Panc1 (cell line): ENCODE results near the gene ZNF714. TPM values are rescaled to one million over a fixed set of nuclear protein-coding genes. Genes with fewer than 3 reads are reported as not detected.

ENCODE experiments used
- ATAC-seq: fragments of 200-7000 bp; cut with Tn5 transposase; 2 replicates; pipeline ENCODE4 v1.9.1; 2020; ENCODE audit warnings: mild to moderate bottlenecking, moderate library complexity
- BruUV-seq: library from RNA; stranded (reverse); fragments of 400-500 nt; replicated peaks from 2 replicates; lab custom pipeline; 2021; lab: Mats Ljungman, UMichigan
- CTCF ChIA-PET: fragments of 300-600 bp; sonication (Branson Sonifier 250); formaldehyde crosslinking; loops from one replicate; lab custom pipeline; 2022; ENCODE audit warnings: antibody characterized with exemption; lab: Charles Lee
- POLR2A ChIA-PET: fragments of 300-600 bp; sonication (Branson Sonifier 250); formaldehyde crosslinking; loops from one replicate; lab custom pipeline; 2022; ENCODE audit warnings: antibody characterized with exemption; lab: Charles Lee
- DNase-seq: peaks from one replicate; pipeline ENCODE4 v3.0.0-alpha.2; 2010; ENCODE audit warnings: low read depth, low spot score
- H3K27ac ChIP-seq: 2 replicates; pipeline ENCODE4 v1.5.1; 2011; ENCODE audit warnings: mild to moderate bottlenecking, low read length, inconsistent platforms
- H3K27me3 ChIP-seq: fragments of 200-500 bp; sonication (Bioruptor generic); 2 replicates; pipeline ENCODE4 v1.6.0; 2014; ENCODE audit warnings: low read length, inconsistent platforms; ENCODE audit not compliant: control insufficient read depth, insufficient read depth
- H3K36me3 ChIP-seq: fragments of 200-500 bp; sonication (Bioruptor generic); 2 replicates; pipeline ENCODE4 v1.5.1; 2014; ENCODE audit warnings: inconsistent platforms, mild to moderate bottlenecking, low read length, moderate library complexity; ENCODE audit not compliant: control insufficient read depth, insufficient read depth
- H3K4me1 ChIP-seq: 2 replicates; pipeline ENCODE4 v1.5.1; 2011; ENCODE audit warnings: inconsistent platforms, mild to moderate bottlenecking, low read length, moderate library complexity; ENCODE audit not compliant: control insufficient read depth, insufficient read depth
- H3K4me3 ChIP-seq, 2 experiments: 2 replicates each; pipeline ENCODE4 v1.5.1; 2011 to 2012; ENCODE audit warnings: low read depth in 2 of 2, low read length in 2 of 2, mild to moderate bottlenecking in 2 of 2, inconsistent platforms in 1 of 2, moderate library complexity in 1 of 2
- H3K9me3 ChIP-seq: fragments of 200-500 bp; sonication (Bioruptor generic); 2 replicates; pipeline ENCODE4 v1.5.1; 2014; ENCODE audit warnings: low read depth, mild to moderate bottlenecking, inconsistent platforms, low read length, moderate library complexity; ENCODE audit not compliant: control insufficient read depth, insufficient read depth
- POLR2AphosphoS5 ChIP-seq: IDR thresholded peaks from 2 replicates; pipeline ENCODE4 v1.6.1; 2012; ENCODE audit warnings: mild to moderate bottlenecking, low read depth, low read length, moderate library complexity
- SIN3A ChIP-seq: IDR thresholded peaks from 2 replicates; pipeline ENCODE4 v1.6.1; 2012; ENCODE audit warnings: low read depth, mild to moderate bottlenecking, low read length, moderate library complexity, borderline replicate concordance; ENCODE audit not compliant: insufficient read depth
- TCF7L2 ChIP-seq: IDR thresholded peaks from 2 replicates; pipeline ENCODE4 v1.6.1; 2011; ENCODE audit warnings: mild to moderate bottlenecking, low read depth, low read length, inconsistent platforms
- in situ Hi-C: cut with HindIII; loops from 2 replicates; pipeline ENCODE4 v1.10.0; 2016; ENCODE audit warnings: low sequenced_read_pairs, low pct_unique_long_range_greater_than_20kb
- intact Hi-C: fragments of 100-400 bp; cut with micrococcal nuclease; formaldehyde crosslinking; loops from one replicate; pipeline ENCODE4 v1.10.0; 2022; ENCODE audit not compliant: unreplicated experiment
- total RNA-seq: library from RNA; stranded (reverse); gene quantifications from one replicate; pipeline ENCODE4 v1.2.1, GENCODE V29; 2021; ENCODE audit not compliant: unreplicated experiment
- TF ChIP-seq, protein P1 (sequence below): fragments of 450-650 bp; IDR thresholded peaks from 2 replicates; pipeline ENCODE4 v1.5.1; 2017; ENCODE audit warnings: mild to moderate bottlenecking
- TF ChIP-seq, protein P2 (sequence below), 2 experiments: IDR thresholded peaks; 2 replicates each; pipeline ENCODE4 v1.6.1; 2011 to 2012; ENCODE audit warnings: low read depth in 2 of 2, control low read depth in 1 of 2, low read length in 1 of 2, mild to moderate bottlenecking in 1 of 2, moderate library complexity in 1 of 2; ENCODE audit not compliant: insufficient read depth in 1 of 2

ZNF714 gene
- total RNA-seq, 1 experiment from 2014 or later = 0.67 TPM

DNA sequence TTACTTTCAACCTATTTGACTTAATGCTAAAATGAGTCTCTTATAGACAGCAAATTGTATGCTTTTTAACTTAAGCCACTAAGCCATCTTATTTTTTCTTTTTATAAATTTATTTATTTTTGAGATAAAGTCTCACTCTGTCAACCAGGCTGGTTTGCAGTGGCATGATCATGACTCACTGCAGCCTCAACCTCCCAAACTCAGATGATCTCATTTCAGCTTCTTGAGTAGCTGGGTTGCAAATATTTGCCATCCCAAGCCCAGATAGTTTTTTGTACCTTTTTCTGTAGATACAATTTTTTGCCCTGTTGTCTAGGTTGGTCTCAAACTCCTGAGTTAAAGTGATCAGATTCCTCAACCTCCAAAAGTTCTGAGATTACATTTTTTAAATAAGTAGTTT is 27.1 kb downstream of the ZNF714 start:
- no peaks in the 10 kb centered on the region for H3K36me3 ChIP-seq
- BruUV-seq = no TSS peak
- TF ChIP-seq TCF7L2 (no peak), POLR2AphosphoS5 (no peak), SIN3A (no peak)
- TF ChIP-seq, protein P1, sequence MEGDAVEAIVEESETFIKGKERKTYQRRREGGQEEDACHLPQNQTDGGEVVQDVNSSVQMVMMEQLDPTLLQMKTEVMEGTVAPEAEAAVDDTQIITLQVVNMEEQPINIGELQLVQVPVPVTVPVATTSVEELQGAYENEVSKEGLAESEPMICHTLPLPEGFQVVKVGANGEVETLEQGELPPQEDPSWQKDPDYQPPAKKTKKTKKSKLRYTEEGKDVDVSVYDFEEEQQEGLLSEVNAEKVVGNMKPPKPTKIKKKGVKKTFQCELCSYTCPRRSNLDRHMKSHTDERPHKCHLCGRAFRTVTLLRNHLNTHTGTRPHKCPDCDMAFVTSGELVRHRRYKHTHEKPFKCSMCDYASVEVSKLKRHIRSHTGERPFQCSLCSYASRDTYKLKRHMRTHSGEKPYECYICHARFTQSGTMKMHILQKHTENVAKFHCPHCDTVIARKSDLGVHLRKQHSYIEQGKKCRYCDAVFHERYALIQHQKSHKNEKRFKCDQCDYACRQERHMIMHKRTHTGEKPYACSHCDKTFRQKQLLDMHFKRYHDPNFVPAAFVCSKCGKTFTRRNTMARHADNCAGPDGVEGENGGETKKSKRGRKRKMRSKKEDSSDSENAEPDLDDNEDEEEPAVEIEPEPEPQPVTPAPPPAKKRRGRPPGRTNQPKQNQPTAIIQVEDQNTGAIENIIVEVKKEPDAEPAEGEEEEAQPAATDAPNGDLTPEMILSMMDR = no peak
- TF ChIP-seq, protein P2, sequence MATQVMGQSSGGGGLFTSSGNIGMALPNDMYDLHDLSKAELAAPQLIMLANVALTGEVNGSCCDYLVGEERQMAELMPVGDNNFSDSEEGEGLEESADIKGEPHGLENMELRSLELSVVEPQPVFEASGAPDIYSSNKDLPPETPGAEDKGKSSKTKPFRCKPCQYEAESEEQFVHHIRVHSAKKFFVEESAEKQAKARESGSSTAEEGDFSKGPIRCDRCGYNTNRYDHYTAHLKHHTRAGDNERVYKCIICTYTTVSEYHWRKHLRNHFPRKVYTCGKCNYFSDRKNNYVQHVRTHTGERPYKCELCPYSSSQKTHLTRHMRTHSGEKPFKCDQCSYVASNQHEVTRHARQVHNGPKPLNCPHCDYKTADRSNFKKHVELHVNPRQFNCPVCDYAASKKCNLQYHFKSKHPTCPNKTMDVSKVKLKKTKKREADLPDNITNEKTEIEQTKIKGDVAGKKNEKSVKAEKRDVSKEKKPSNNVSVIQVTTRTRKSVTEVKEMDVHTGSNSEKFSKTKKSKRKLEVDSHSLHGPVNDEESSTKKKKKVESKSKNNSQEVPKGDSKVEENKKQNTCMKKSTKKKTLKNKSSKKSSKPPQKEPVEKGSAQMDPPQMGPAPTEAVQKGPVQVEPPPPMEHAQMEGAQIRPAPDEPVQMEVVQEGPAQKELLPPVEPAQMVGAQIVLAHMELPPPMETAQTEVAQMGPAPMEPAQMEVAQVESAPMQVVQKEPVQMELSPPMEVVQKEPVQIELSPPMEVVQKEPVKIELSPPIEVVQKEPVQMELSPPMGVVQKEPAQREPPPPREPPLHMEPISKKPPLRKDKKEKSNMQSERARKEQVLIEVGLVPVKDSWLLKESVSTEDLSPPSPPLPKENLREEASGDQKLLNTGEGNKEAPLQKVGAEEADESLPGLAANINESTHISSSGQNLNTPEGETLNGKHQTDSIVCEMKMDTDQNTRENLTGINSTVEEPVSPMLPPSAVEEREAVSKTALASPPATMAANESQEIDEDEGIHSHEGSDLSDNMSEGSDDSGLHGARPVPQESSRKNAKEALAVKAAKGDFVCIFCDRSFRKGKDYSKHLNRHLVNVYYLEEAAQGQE (IDR thresholded peaks at IDR 0.05; ENCODE audit: insufficient read depth in 1 of 2, low read depth in 2 of 2, low read length in 1 of 2) = no peak
- H3K9me3 ChIP-seq = no peaks in the 10 kb centered on the region
- no peak overlapping the region for H3K27ac ChIP-seq
- in situ Hi-C loops = no loop called here
- no peak overlapping the region for H3K4me3 ChIP-seq
- DNase-seq (no peak), ATAC-seq (no peak)
- ChIA-PET POLR2A (no interaction called here), CTCF (no interaction called here)
- no peaks in the 10 kb centered on the region for H3K4me1 ChIP-seq
- intact Hi-C loops = no loop called here
- no peaks in the 10 kb centered on the region for H3K27me3 ChIP-seq

DNA sequence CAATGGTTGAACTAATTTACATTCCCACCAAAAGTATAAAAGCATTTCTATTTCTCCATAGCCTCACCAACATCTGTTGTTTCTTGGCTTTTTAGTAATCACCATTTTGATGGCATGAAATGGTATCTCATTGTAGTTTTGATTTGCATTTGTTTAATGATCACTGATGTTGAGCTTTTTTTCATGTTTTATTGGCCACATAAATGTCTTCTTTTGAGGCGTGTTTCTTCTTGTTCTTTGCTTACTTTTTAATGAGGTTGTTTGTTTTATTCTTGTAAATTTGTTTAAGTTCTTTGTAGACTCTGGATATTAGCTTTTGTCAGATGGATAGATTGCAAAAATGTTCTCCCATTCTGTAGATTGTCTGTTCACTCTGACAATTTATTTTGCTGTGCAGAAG is 28.2 kb downstream of the ZNF714 start:
- Histone ChIP-seq H3K27ac (no peak overlapping the region), H3K9me3 (no peaks in the 10 kb centered on the region), H3K27me3 (no peaks in the 10 kb centered on the region), H3K36me3 (no peaks in the 10 kb centered on the region), H3K4me3 (no peak overlapping the region), H3K4me1 (no peaks in the 10 kb centered on the region)
- BruUV-seq = no TSS peak
- CTCF ChIA-PET = no interaction called here
- ATAC-seq (no peak), DNase-seq (no peak)
- POLR2A ChIA-PET = interaction anchor here (0.7 kb wide), 1 partner anchor 65 kb away, joined by 5 read pairs; no protein-coding TSS in a partner anchor
- TF ChIP-seq POLR2AphosphoS5 (no peak), TCF7L2 (no peak), SIN3A (no peak)
- TF ChIP-seq, protein P1 = no peak
- TF ChIP-seq, protein P2 (IDR thresholded peaks at IDR 0.05; ENCODE audit: insufficient read depth in 1 of 2, low read depth in 2 of 2, low read length in 1 of 2) = no peak
- intact Hi-C loops (no loop called here), in situ Hi-C loops (no loop called here)
